Brain microvascular endothelial cell (primary cell): ENCODE results near the gene ATL1.

Source experiments
- DNase-seq: peaks from one replicate; pipeline ENCODE4 v3.0.0-alpha.2; 2020
- H3K27ac ChIP-seq: fragments of 250-450 bp; sonication (Bioruptor Pico); 2 replicates; pipeline ENCODE4 v1.5.1; 2020; ENCODE audit warnings: mild to moderate bottlenecking, moderate library complexity
- H3K27me3 ChIP-seq: fragments of 250-450 bp; sonication (Bioruptor Pico); replicated peaks from 2 replicates; pipeline ENCODE4 v1.5.1; 2020; ENCODE audit warnings: mild to moderate bottlenecking
- H3K36me3 ChIP-seq: fragments of 250-450 bp; sonication (Bioruptor Pico); replicated peaks from 2 replicates; pipeline ENCODE4 v1.5.1; 2020; ENCODE audit warnings: mild to moderate bottlenecking
- H3K4me3 ChIP-seq: 2 replicates; pipeline ENCODE4 v1.5.1; 2011; ENCODE audit warnings: low read depth, mild to moderate bottlenecking, control low read depth, low read length, moderate library complexity
- in situ Hi-C: cut with HindIII; loops from 2 replicates; pipeline ENCODE4 v1.10.0; 2017; ENCODE audit warnings: low sequenced_read_pairs, low pct_ligation_motif_present
- TF ChIP-seq, protein P1 (sequence below): IDR thresholded peaks from 2 replicates; pipeline ENCODE4 v1.5.1; 2011; ENCODE audit warnings: low read depth, mild to moderate bottlenecking, moderate library complexity, low read length, control low read depth, inconsistent platforms; ENCODE audit errors: missing control alignments

The ATL1 gene

DNA sequence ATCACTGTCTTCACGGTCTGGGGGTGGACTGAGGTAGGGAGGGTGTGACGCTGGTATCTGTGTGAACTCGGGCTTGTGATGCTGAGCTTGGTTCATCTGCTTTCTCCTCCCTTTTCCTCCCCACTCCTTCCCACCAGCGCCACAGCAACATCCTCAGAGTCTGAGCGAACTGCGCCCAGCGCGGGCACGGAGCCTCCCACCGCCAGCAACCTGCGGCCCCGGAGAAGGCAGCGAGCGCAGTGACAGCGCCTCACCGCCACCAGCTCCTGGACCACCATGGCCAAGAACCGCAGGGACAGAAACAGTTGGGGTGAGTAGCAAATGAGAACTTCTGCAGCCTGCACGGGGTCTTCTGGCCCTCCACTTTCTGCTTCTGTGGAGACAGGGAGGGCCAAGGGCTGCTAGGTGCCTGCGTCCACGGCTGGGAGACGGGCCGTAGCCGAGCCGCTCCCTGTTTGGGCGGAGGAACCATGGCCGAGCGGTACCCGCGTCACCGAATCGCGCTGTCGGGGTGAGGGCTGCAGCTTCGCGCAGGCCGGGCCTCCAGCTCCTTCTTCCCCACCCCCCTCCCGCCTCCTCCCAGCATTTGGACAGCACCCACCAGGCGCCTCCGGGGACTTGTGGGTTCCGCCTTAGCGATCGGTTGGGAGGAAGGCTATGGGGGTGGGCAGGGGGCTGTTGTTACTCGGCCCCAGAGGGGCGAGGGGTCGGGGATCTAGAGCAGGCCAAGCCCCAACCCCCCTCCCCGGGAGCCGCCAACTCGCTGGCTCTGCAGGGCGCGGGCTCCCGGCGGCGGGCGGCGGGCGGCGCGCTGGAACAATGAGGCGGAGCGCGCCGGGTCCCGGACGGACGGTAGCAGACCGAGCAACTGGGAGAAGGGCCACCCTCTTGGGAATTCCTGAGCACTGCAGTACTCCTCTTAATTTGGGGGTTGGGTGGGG is at the start of gene ATL1:
Gene ATL1 (plus strand): TSS at position 156 of the 941 bp plus-strand sequence. CDS start 121 bp downstream, at position 277.
- peak; percentile 48 for DNase-seq
- TF ChIP-seq, protein P1, sequence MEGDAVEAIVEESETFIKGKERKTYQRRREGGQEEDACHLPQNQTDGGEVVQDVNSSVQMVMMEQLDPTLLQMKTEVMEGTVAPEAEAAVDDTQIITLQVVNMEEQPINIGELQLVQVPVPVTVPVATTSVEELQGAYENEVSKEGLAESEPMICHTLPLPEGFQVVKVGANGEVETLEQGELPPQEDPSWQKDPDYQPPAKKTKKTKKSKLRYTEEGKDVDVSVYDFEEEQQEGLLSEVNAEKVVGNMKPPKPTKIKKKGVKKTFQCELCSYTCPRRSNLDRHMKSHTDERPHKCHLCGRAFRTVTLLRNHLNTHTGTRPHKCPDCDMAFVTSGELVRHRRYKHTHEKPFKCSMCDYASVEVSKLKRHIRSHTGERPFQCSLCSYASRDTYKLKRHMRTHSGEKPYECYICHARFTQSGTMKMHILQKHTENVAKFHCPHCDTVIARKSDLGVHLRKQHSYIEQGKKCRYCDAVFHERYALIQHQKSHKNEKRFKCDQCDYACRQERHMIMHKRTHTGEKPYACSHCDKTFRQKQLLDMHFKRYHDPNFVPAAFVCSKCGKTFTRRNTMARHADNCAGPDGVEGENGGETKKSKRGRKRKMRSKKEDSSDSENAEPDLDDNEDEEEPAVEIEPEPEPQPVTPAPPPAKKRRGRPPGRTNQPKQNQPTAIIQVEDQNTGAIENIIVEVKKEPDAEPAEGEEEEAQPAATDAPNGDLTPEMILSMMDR, result no peak
- Histone ChIP-seq H3K4me3 (peak within 1 kb of the TSS; percentile 80), H3K27me3 (no peaks in the 10 kb centered on the region), H3K27ac (peak within 1 kb of the TSS; percentile 46), H3K36me3 (no peaks in the 10 kb centered on the region)
- in situ Hi-C loops, result no loop called here

DNA sequence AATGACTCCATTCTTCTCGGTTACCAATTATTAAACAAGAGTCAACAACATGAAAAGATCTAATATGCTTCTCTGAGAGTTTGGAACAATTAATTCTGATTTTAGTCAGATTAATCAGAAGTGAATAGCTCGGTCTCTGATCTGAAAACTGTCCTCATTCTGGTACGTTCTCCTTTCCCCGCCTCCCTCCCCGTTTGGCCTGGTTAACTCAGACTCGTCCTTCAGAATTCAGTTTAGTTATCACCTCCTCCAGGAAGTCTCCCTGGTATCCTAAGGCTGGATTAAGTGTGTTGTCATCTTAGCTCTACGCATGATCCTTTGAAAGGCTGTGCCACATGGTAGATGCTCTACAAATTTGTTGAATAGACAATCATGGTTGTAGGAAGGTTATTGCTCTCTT is 49.8 kb upstream of the ATL1 start:
- Histone ChIP-seq H3K27ac (no peak overlapping the region), H3K36me3 (no peaks in the 10 kb centered on the region), H3K4me3 (no peak overlapping the region), H3K27me3 (no peaks in the 10 kb centered on the region)
- TF ChIP-seq, protein P1, result no peak
- no peak for DNase-seq
- in situ Hi-C loops, result no loop called here

DNA sequence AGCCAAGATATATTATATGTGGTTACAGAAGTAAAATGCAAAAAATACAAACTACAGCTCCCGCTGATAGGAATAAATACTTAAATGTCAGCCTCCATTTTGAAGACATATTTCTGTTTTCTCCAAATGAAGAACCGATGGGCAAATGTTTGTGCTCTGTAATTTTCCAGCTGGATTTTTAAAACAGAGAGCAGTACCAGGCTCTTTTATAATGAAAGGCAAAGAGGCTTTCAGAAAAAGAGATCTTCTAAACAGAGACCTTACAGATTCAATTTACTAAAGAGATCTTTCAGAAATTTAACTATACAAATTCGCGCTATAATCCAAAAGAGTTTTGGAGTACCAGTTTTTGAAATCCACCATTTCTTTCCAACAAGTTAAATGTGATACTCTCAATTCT is 47.5 kb upstream of the ATL1 start:
- no peak overlapping the region for H3K27ac ChIP-seq
- in situ Hi-C loops, result no loop called here
- TF ChIP-seq, protein P1, result no peak
- no peaks in the 10 kb centered on the region for H3K36me3 ChIP-seq
- H3K27me3 ChIP-seq, result no peaks in the 10 kb centered on the region
- no peak for DNase-seq
- H3K4me3 ChIP-seq, result no peak overlapping the region

DNA sequence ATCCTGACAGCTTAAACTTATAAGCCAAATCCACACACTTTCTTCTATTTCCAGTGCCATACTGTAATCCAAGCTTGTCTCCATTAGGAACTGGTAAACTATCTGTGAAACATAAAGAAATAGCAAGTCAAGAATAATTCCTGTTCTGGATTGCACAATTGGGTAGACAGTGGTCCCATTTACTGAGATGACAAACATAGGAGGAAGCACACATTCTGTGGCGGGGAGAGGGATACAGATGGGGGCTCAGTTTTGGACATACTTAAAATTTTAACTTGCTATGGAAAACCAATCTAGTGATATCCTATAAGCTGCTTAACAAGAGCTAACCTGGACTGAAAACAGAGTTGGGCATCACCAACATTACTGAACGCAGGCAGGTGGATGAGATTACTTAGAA is 43.9 kb upstream of the ATL1 start:
- Histone ChIP-seq H3K36me3 (peaks cover 4% of the 10 kb centered on the region), H3K27me3 (no peaks in the 10 kb centered on the region), H3K4me3 (no peak overlapping the region), H3K27ac (no peak overlapping the region)
- no peak for DNase-seq
- TF ChIP-seq, protein P1, result no peak
- in situ Hi-C loops, result no loop called here

DNA sequence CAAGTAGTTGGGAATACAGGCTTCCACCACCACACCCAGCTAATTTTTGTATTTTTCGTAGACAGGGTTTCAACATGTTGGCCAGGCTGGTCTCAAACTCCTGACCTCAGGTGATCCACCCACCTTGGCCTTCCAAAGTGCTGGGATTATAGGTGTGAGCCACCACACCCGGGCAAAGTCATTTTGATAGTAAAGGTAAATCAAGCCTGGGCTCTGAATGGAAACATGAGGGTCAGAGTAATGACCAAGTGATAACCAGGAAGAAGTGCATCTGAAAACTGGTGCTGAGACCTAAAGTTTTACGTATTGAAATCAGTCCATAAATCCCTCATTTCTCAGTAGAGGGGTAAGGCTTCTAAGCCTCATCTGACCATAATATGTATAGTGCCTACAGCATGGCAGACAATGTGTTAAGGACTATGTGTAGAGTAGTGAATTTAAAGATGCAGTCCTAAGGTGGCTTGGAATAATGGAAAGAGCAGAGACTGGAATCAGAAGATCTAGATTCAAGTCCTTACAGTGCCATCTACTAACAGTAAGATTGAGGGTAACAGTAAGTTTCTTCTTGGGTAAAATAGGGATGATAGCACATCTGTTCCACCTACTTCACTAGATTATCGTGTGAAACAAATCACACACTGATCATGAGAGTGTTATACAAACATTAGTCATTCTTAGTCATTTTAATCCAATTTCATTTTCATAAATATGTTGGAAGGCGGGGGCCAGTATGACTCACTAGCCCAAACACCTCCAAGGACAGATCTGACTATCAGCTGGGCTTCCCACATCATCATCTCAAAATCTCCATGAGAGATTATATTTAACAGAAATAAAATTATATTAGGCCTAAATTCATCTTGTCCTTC is 38.8 kb upstream of the ATL1 start:
- peaks cover 4% of the 10 kb centered on the region for H3K36me3 ChIP-seq
- no peak overlapping the region for H3K4me3 ChIP-seq
- TF ChIP-seq, protein P1, result no peak
- H3K27ac ChIP-seq, result peak overlapping the region; percentile 99
- peak; percentile 95 for DNase-seq
- in situ Hi-C loops, result no loop called here
- H3K27me3 ChIP-seq, result no peaks in the 10 kb centered on the region
